Ascending aorta (tissue), 2 donors: ENCODE measurements around the gene DYNLT1. TPM values are rescaled to one million over a fixed set of nuclear protein-coding genes. Genes with fewer than 3 reads are reported as not detected.

Experiments used
- DNase-seq, 2 donors: peaks; one replicate each; pipeline ENCODE4 v3.0.0-alpha.2; 2019; ENCODE audit warnings: low spot score in 2 of 2
- H3K27ac ChIP-seq, 2 donors: fragments of 200-600 bp; sonication (generic); one replicate each; pipeline ENCODE4 v1.5.1; 2016 to 2017; ENCODE audit warnings: mild to moderate bottlenecking in 1 of 2
- H3K27me3 ChIP-seq: fragments of 200-600 bp; sonication (generic); one replicate; pipeline ENCODE4 v1.5.1; 2017
- H3K36me3 ChIP-seq, 2 donors: fragments of 200-600 bp; sonication (generic); one replicate each; pipeline ENCODE4 v1.5.1; 2016
- H3K4me1 ChIP-seq, 2 donors: fragments of 200-600 bp; sonication (generic); one replicate each; pipeline ENCODE4 v1.5.1; 2016 to 2017; ENCODE audit warnings: mild to moderate bottlenecking in 1 of 2
- H3K4me3 ChIP-seq, 2 donors: fragments of 200-600 bp; sonication (generic); one replicate each; pipeline ENCODE4 v1.5.1; 2016 to 2017; ENCODE audit warnings: mild to moderate bottlenecking in 1 of 2
- H3K9me3 ChIP-seq, 2 donors: fragments of 200-600 bp; sonication (generic); one replicate each; pipeline ENCODE4 v1.5.1; 2016
- CTCF ChIP-seq, 3 experiments: fragments of 200-600 bp in 2 of 3; fragments of 450-650 bp in 1 of 3; sonication (generic) in 2 of 3; IDR thresholded peaks; one replicate each; pipeline ENCODE4 v1.5.1; 2016 to 2019; ENCODE audit warnings: antibody characterized with exemption in 3 of 3, mild to moderate bottlenecking in 1 of 3, moderate library complexity in 1 of 3
- intact Hi-C: fragments of 100-400 bp; cut with DNase I; formaldehyde crosslinking; loops from one replicate; pipeline ENCODE4 v1.15.1; 2023
- total RNA-seq: library from RNA; depleted of rRNA; stranded (reverse); fragments of >200 nt; gene quantifications from one replicate; pipeline ENCODE4 v1.1.0, GENCODE V29; 2016

Gene DYNLT1
- total RNA-seq, 1 donor from 2014 or later = 5.7 TPM

- Histone ChIP-seq H3K36me3 (peaks cover 24 to 38% of the 10 kb centered on the region in 2 donors), H3K27me3 (no peaks in the 10 kb centered on the region), H3K27ac (no peak overlapping the region), H3K4me1 (no peaks in the 10 kb centered on the region), H3K9me3 (no peaks in the 10 kb centered on the region), H3K4me3 (no peak overlapping the region)
- DNase-seq = no peak
- intact Hi-C loops = no loop called here
- TF ChIP-seq CTCF (IDR thresholded peaks at IDR 0.05) = no peak
These were observed 47.7 kb downstream of the DYNLT1 start for GRCh38 chr6:158596861-158597260.

DNA sequence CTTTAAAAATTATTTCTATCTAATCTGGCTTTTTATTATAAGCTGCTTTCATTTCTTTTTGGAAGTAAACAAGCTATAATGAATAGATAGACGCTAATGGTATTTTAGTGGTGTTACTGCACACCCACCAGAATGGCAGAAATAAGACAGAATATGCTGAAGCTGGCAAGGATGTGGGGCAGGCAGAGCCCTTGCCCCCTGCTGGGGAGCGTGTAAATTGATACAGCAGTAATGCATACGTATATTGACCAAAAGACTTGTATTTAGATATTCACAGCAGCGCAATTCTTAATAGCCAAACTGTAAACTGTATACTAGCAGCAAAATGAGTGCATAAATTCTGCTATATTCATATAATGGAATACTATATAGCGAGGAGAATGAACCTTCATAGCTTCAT, 49.3 kb downstream of the DYNLT1 start:
- H3K36me3 ChIP-seq = peaks cover 34 to 55% of the 10 kb centered on the region in 2 donors
- H3K27me3 ChIP-seq = no peaks in the 10 kb centered on the region
- H3K4me1 ChIP-seq = no peaks in the 10 kb centered on the region
- no peak for DNase-seq
- H3K4me3 ChIP-seq = no peak overlapping the region
- H3K27ac ChIP-seq = no peak overlapping the region
- H3K9me3 ChIP-seq = no peaks in the 10 kb centered on the region
- TF ChIP-seq CTCF (IDR thresholded peaks at IDR 0.05) = no peak
- intact Hi-C loops = no loop called here

GRCh38 chr6:158593670-158594069, 50.9 kb downstream of the DYNLT1 start:
- TF ChIP-seq CTCF (IDR thresholded peaks at IDR 0.05) = no peak
- Histone ChIP-seq H3K27me3 (no peaks in the 10 kb centered on the region), H3K27ac (no peak overlapping the region), H3K4me3 (no peak overlapping the region), H3K4me1 (no peaks in the 10 kb centered on the region), H3K36me3 (peaks cover 36 to 56% of the 10 kb centered on the region in 2 donors), H3K9me3 (no peaks in the 10 kb centered on the region)
- intact Hi-C loops = no loop called here
- DNase-seq = no peak

GRCh38 chr6:158591810-158592209, 52.7 kb downstream of the DYNLT1 start:
- Histone ChIP-seq H3K4me3 (no peak overlapping the region), H3K4me1 (no peaks in the 10 kb centered on the region), H3K27me3 (no peaks in the 10 kb centered on the region), H3K27ac (no peak overlapping the region), H3K36me3 (peaks cover 44 to 64% of the 10 kb centered on the region in 2 donors), H3K9me3 (no peaks in the 10 kb centered on the region)
- no peak for DNase-seq
- no peak for TF ChIP-seq CTCF (IDR thresholded peaks at IDR 0.05)
- intact Hi-C loops = no loop called here

GRCh38 chr6:158591134-158591809, 53.3 kb downstream of the DYNLT1 start:
- Histone ChIP-seq H3K4me3 (no peak overlapping the region), H3K9me3 (no peaks in the 10 kb centered on the region), H3K27ac (no peak overlapping the region), H3K4me1 (no peaks in the 10 kb centered on the region), H3K36me3 (peaks cover 50 to 65% of the 10 kb centered on the region in 2 donors), H3K27me3 (no peaks in the 10 kb centered on the region)
- TF ChIP-seq CTCF (IDR thresholded peaks at IDR 0.05) = no peak
- intact Hi-C loops = no loop called here
- DNase-seq = no peak

DNA sequence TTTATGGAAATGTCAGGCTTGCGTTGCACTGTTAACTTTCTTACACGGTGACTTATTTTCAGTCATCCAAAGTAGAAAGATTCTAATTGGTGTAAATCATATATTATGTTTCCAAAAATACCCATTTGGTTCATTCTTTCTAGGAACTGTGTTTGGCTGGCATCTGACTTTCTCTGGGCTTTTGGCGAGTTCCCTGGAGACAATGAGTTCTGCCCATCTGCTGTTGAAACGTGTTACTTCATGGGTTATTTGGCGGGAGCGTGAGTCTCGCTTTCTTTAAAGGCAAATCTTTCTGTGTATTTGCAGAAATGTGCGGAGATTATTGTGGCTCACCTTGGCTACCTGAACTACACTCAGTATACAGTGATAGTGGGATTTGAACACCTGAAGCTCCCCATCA, 55.2 kb downstream of the DYNLT1 start:
- no peak for TF ChIP-seq CTCF (IDR thresholded peaks at IDR 0.05)
- H3K9me3 ChIP-seq = no peaks in the 10 kb centered on the region
- DNase-seq = no peak
- peaks cover 60 to 67% of the 10 kb centered on the region in 2 donors for H3K36me3 ChIP-seq
- H3K4me1 ChIP-seq = no peaks in the 10 kb centered on the region
- intact Hi-C loops = no loop called here
- H3K4me3 ChIP-seq = no peak overlapping the region
- no peak overlapping the region for H3K27ac ChIP-seq
- no peaks in the 10 kb centered on the region for H3K27me3 ChIP-seq
